Sigmoid colon (tissue), 4 donors: ENCODE measurements around the gene ARL2.
"Not testable (repeated sequence)": the region's sequence is repeated elsewhere in the genome, so short reads cannot be mapped to it uniquely, and the experiment has no call there.

ENCODE experiments used
- CTCF ChIP-seq, 4 experiments: fragments of 450-650 bp in 3 of 4; fragments of 200-600 bp in 1 of 4; IDR thresholded peaks; one replicate each; pipeline ENCODE4 v1.5.1; 2016 to 2019; ENCODE audit warnings: antibody characterized with exemption in 4 of 4, mild to moderate bottlenecking in 3 of 4, moderate library complexity in 2 of 4
- POLR2A ChIP-seq, 2 donors: fragments of 450-650 bp; IDR thresholded peaks; one replicate each; pipeline ENCODE4 v1.6.1; 2016; ENCODE audit warnings: antibody characterized with exemption in 2 of 2, mild to moderate bottlenecking in 2 of 2, moderate library complexity in 2 of 2
- POLR2AphosphoS5 ChIP-seq, 4 donors: sonication (generic); formaldehyde crosslinking; IDR thresholded peaks; one replicate each; pipeline ENCODE4 v1.6.1; 2017; ENCODE audit warnings: antibody characterized with exemption in 4 of 4

GRCh38 chr11:64983339-64983738, 30.6 kb upstream of the ARL2 start:
- TF ChIP-seq POLR2AphosphoS5, CTCF, POLR2A (IDR thresholded peaks at IDR 0.05): not testable (repeated sequence)
